Large intestine (tissue), 3 donors: Measurements from ENCODE around the gene CFAP100. TPM values are rescaled to one million over a fixed set of nuclear protein-coding genes. Genes with fewer than 3 reads are reported as not detected.

Source experiments
- DNase-seq, 2 donors: peaks; one replicate each; pipeline versions ENCODE4 v3.0.0 to v3.0.0-alpha.2; 2013
- H3K27ac ChIP-seq: one replicate; pipeline ENCODE4 v1.5.1; 2013; ENCODE audit warnings: low read length
- H3K27me3 ChIP-seq: 2 replicates; pipeline ENCODE4 v1.6.1; 2013; ENCODE audit warnings: low read length; ENCODE audit not compliant: control insufficient read depth, insufficient read depth
- H3K36me3 ChIP-seq: 2 replicates; pipeline ENCODE4 v1.6.1; 2013; ENCODE audit warnings: low read length; ENCODE audit not compliant: control insufficient read depth, insufficient read depth
- H3K4me1 ChIP-seq: one replicate; pipeline ENCODE4 v1.6.1; 2013; ENCODE audit warnings: low read length; ENCODE audit not compliant: control insufficient read depth, insufficient read depth
- H3K4me3 ChIP-seq: one replicate; pipeline ENCODE4 v1.5.1; 2013; ENCODE audit warnings: low read length
- H3K9me3 ChIP-seq: one replicate; pipeline ENCODE4 v1.6.1; 2013; ENCODE audit warnings: mild to moderate bottlenecking, low read depth, low read length, moderate library complexity; ENCODE audit not compliant: control insufficient read depth
- WGBS: methylation state at CpG from one replicate; pipeline ENCODE4 v1.1.5; 2013; ENCODE audit warnings: low lambda C conversion rate; ENCODE audit not compliant: insufficient coverage; 5-methylcytosine and 5-hydroxymethylcytosine counted together
- polyA plus RNA-seq: library from polyadenylated mRNA; unstranded; fragments of 120-200 nt; gene quantifications from one replicate; pipeline ENCODE4 v1.2.1, GENCODE V29; 2013

Gene CFAP100
- polyA plus RNA-seq, 1 donor = 0.45 TPM

DNA sequence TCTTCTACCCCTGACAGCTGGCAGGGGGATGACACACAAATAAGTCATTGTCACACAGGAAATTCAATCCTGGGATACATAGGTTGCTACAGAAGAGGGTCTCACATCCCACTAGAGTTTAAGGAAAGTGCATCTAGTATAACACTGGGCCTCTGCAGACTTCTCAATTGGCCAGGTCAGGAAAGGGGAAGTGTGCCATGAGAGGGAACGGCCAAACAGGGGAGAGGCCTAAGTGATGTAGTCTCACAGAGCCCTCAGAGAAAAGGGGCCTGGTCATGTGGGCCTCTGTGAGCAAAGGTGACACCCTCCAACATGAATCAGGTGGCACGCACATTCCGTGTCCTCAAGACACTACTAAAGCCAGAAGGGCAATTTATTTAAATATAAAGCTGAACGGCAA is 69.8 kb downstream of the CFAP100 start:
- DNase-seq = no peak
- Histone ChIP-seq H3K4me3 (no peak overlapping the region), H3K4me1 (no peaks in the 10 kb centered on the region), H3K27me3 (no peaks in the 10 kb centered on the region), H3K36me3 (peaks cover 89% of the 10 kb centered on the region), H3K9me3 (no peaks in the 10 kb centered on the region), H3K27ac (no peak overlapping the region)
- whole genome bisulfite sequencing = no CpG with 5 or more reads among the region's 4 CpGs

DNA sequence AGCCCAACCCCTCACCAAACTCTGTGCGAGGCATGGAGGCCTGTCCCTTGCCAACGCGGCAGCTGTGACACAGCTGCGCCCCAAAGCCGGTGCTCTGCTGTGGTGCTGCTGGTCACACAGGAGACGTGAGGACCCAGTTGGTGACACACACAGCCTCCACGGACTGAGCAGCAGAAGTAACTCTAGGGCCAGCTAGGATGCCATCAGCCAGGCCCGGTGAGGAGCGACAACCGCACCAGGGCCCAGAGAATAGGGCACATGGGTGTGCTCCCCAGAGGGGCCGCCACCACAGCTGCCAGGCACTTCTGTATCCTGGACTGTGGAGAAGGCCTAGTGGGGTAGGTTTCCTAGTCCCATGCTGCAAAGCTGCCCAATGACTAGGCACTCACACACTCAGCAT is 70.3 kb downstream of the CFAP100 start:
- WGBS = no CpG with 5 or more reads among the region's 11 CpGs

DNA sequence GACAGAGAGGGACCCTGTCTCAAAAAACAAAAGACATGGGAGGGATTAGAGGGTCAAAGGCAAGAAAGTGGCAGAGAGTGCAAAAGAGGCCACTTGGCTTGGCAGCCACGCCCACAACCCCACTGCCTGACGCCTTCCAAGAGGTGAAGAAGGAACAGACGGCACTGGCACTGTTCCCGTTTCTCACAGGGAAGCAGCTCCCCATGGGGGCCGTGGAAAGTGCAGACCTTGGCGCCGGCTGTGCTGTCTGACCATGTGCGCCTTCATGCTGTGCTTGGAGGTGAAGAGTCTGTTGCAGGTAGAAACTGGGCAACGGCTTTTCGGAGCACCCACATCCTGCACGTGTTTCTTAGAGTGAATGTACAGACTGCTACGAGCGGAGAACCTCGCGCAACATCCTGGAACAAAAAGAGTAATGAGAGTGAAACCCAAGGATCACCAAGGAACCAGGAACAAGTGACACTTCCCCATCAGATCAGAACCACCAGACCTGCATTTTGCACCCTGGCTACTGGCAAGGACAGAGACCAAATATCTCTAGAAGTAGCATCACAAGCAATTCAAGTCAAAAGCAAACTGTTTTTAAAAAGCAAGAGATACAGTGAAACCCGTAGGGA is 71.3 kb downstream of the CFAP100 start:
- Histone ChIP-seq H3K4me1 (no peaks in the 10 kb centered on the region), H3K9me3 (no peaks in the 10 kb centered on the region), H3K27me3 (no peaks in the 10 kb centered on the region), H3K36me3 (peaks cover 91% of the 10 kb centered on the region), H3K27ac (no peak overlapping the region), H3K4me3 (no peak overlapping the region)
- no peak for DNase-seq
- WGBS = 80% methylated on average over 1 of the region's 16 CpGs

More for the DNA sequence above, 70.3 kb downstream of the CFAP100 start:
- no peaks in the 10 kb centered on the region for H3K27me3 ChIP-seq
- no peaks in the 10 kb centered on the region for H3K9me3 ChIP-seq
- no peak overlapping the region for H3K27ac ChIP-seq
- H3K4me3 ChIP-seq = no peak overlapping the region
- no peak for DNase-seq
- peaks cover 89% of the 10 kb centered on the region for H3K36me3 ChIP-seq
- H3K4me1 ChIP-seq = no peaks in the 10 kb centered on the region

DNA sequence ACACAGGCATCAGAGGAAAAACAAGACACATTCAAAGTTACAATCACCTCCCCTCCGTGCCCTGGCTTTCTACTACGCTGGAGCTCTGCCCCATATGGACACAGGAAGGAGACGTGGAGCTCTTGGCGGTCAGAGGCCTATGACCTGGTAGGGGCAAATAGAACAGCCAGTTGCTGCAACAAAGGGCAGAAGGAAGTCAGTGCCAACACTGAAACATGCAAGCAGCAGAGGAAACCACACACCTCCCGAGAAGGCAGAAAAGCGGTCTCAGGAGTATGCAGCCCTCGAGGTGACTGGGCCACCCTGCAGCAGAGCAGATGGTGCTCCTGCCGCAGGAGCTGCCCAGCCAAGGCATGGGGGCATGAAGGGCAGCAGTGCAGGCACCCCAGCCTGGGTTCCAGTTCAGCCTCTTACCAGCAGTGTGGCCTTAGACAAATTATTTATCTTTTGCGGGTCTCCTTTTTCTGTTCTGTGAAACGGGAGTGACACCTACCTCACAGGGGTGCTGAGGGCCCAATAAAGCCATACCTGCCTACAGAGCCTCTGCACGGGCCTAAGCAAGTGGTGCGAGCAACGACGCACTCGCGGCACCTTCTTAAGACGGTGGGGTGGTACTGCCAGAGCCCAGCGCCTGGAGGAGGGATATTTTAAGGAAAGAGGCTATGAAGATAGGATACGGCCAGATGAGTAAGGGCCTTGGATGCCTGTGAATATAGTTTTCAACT is 72.3 kb downstream of the CFAP100 start:
- peaks cover 4% of the 10 kb centered on the region for H3K4me1 ChIP-seq
- WGBS = no CpG with 5 or more reads among the region's 19 CpGs
- DNase-seq = no peak
- H3K27ac ChIP-seq = no peak overlapping the region
- H3K4me3 ChIP-seq = no peak overlapping the region
- H3K9me3 ChIP-seq = no peaks in the 10 kb centered on the region
- H3K27me3 ChIP-seq = no peaks in the 10 kb centered on the region
- H3K36me3 ChIP-seq = peaks cover 85% of the 10 kb centered on the region

DNA sequence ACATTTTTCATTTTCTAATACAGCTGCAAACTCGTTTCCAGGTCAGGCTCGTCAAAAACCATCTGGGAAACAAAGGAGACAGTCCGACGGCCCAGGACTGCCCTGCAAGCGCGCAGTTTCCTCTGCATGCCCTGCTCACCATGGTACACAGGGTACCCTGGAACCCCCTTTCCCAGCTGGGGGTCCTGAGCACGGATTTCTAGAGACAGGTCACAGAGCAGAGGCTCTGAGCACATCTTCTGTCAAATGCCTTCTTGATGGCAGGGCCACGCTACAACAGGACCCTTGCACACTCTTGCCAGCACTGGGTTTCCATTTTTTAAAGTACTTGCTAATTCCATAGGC is 72.9 kb downstream of the CFAP100 start:
- H3K27ac ChIP-seq = no peak overlapping the region
- no peak overlapping the region for H3K4me3 ChIP-seq
- no peaks in the 10 kb centered on the region for H3K27me3 ChIP-seq
- DNase-seq = no peak
- WGBS = no CpG with 5 or more reads among the region's 8 CpGs
- no peaks in the 10 kb centered on the region for H3K9me3 ChIP-seq
- H3K4me1 ChIP-seq = peaks cover 7% of the 10 kb centered on the region
- H3K36me3 ChIP-seq = peaks cover 80% of the 10 kb centered on the region

DNA sequence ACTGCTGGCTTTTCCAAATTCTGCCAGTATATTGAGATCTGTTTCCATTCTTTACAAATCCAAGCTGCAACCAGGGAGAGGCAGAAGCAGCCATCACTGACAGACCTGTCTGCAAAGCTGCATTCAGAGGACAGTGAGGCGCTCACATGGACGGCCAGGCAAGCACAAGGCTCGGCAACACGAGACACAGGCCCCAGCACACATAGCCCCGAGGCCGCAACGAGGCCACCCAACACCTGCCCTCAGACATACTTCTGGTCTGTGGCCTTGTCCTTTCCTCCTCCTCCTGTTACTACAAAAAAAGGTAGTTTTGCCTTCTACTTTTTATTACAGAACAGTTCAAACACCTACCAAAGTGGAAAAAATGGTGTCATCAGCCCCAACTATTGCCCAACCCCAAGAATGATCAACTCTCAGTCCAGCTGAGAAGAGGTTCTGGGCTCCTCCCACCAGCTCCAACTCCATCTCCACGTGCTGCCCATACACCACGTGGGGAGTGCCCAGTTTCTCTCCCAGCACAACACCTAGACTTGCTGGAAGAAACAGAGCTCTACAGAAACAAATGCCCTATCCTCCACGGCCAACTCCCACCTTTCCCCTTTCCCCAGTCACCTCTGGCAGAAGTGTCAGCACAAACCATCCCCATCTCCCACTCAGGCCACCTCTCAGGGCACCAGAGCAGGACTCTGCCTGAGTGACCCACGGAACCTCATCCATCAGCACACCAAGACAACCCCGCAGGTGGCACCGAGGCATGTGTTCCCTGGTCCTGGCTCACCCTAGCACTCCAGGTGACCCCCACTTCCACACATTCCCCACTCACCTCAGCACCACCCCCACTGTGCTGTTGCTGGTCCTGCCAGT is 73.6 kb downstream of the CFAP100 start:
- Histone ChIP-seq H3K27ac (no peak overlapping the region), H3K27me3 (no peaks in the 10 kb centered on the region), H3K4me1 (peaks cover 13% of the 10 kb centered on the region), H3K4me3 (no peak overlapping the region), H3K36me3 (peaks cover 83% of the 10 kb centered on the region), H3K9me3 (no peaks in the 10 kb centered on the region)
- no peak for DNase-seq
- no CpG with 5 or more reads among the region's 13 CpGs for WGBS

DNA sequence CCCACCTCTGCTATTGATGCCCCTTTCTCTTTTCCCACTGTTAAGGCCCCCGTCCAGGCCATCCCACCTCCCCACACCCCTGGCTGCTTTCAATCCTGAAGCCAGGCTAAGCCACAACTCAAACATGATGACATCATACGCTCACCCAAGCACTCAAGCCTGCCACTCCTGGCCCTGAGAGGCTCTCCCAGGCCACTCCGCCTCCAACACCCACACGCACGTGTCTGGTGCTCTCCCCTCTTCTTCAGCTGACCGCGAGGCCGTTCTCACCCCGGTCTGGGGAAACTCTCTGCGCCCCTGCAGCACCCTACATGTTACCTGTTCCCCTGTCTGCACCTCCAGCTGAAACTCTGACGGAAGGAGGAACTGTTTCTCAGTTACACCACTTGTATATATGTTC is 74.8 kb downstream of the CFAP100 start:
- Histone ChIP-seq H3K36me3 (peaks cover 76% of the 10 kb centered on the region), H3K4me1 (peaks cover 19% of the 10 kb centered on the region), H3K27me3 (no peaks in the 10 kb centered on the region), H3K4me3 (no peak overlapping the region), H3K27ac (no peak overlapping the region), H3K9me3 (no peaks in the 10 kb centered on the region)
- no peak for DNase-seq
- WGBS = no CpG with 5 or more reads among the region's 11 CpGs

DNA sequence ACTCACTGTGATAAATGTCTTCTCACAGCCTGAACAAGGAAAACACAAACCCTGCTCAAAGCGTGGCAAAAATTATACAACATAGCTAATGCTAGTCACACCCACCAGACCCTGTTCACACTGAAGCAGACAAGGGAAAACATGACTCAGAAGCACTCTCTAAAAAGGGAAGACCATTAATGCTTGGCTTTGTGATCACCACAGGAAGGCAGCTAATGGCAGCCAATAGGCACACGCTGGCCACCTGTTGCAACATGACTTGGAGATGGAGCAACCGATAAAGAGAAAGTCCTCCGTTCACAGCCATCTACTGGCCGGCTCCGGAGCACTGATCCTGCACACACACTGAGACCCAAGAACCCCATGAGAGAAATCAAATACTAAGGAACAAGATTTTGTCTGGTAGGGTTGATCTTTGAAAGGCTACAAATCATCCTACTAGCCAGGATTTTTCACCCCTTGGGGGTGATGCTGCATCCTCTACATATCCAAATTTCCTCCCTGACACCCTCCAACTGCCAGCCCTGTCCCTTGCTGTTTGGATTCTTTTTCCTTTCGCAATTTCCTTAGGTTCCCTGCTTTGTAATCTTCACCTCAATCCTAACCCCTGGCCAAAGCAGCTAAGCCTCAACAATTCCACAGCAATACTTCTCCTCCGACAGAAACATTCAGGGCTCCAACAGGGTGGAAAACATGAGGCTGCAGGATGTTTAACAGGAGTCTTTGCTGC is 77.7 kb downstream of the CFAP100 start:
- H3K4me3 ChIP-seq = peak overlapping the region; percentile 8
- peaks cover 46% of the 10 kb centered on the region for H3K36me3 ChIP-seq
- peaks cover 19% of the 10 kb centered on the region for H3K4me1 ChIP-seq
- no peaks in the 10 kb centered on the region for H3K27me3 ChIP-seq
- H3K27ac ChIP-seq = peak overlapping the region; percentile 21
- 64% methylated on average over 2 of the region's 8 CpGs for WGBS
- no peaks in the 10 kb centered on the region for H3K9me3 ChIP-seq
- DNase-seq = peak; percentile 80 to 84

DNA sequence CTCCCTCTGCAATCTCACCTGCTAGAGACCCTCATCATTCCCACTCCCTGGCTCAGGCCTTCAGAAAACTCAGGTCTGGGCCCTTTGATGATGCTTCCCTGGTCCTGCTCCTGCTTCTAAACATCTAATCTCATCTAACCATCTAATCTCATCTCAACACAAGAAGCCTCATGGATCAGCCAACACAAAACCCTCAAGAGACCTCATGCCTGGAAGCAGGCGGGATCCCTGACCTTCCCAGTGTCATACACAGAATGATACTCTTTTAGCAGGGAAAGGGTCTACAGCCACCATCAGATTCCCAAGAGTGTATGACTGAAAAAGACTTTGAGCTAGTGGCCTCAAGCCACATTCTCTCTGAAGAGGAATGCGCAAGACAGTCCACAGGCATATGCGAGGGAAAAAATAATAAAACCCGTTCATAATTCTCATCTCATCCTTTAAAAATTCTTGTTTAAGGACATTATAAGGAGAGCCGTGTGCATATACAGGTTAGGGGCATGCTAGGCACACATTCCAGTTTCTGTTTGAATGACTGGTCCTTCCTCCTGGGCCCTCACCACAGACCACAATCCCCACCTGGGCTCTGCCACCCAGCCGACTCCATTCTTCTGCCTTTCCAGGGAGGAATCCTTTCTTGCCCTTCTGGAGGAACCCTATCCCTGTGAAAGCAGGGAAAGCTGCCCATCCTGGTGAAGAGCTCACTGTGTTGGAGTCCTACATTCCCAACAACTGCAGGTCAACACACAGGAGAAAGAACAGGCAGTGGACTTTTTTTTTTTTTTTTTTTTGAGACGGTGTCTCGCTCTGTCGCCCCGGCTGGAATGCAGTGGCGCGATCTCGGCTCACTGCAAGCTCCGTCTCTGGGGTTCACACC is 78.8 kb downstream of the CFAP100 start:
- Histone ChIP-seq H3K4me3 (peak overlapping the region; percentile 64), H3K4me1 (peaks cover 19% of the 10 kb centered on the region), H3K36me3 (peaks cover 35% of the 10 kb centered on the region), H3K27ac (no peak overlapping the region), H3K27me3 (no peaks in the 10 kb centered on the region), H3K9me3 (no peaks in the 10 kb centered on the region)
- DNase-seq = no peak
- no CpG with 5 or more reads among the region's 14 CpGs for WGBS
